ENCODE results near the gene PARD6B. TPM values are rescaled to one million over a fixed set of nuclear protein-coding genes. Genes with fewer than 3 reads are reported as not detected.
"Not testable (repeated sequence)": the region's sequence is repeated elsewhere in the genome, so short reads cannot be mapped to it uniquely, and the experiment has no call there.

The PARD6B gene
- total RNA-seq, 1 donor from 2014 or later, result 6.0 TPM

- no peak for DNase-seq
- Mint-ChIP-seq H3K27ac (no peak overlapping the region), H3K4me1 (peaks cover 6% of the 10 kb centered on the region), H3K36me3 (ENCODE audit: low read depth) (no peaks in the 10 kb centered on the region), H3K9me3 (no peaks in the 10 kb centered on the region), H3K27me3 (peaks cover 39% of the 10 kb centered on the region), H3K4me3 (no peak overlapping the region)
- intact Hi-C loops (cut with micrococcal nuclease), result loop anchor here (10.0 kb wide), 1 partner anchor 620 kb away; no protein-coding TSS in a partner anchor
These were observed 36.8 kb upstream of the PARD6B start for GRCh38 chr20:50694379-50695134.

GRCh38 chr20:50695135-50695872, 36.1 kb upstream of the PARD6B start:
- Mint-ChIP-seq H3K27ac (no peak overlapping the region), H3K9me3 (no peaks in the 10 kb centered on the region), H3K4me3 (no peak overlapping the region), H3K4me1 (peaks cover 6% of the 10 kb centered on the region), H3K36me3 (ENCODE audit: low read depth) (no peaks in the 10 kb centered on the region), H3K27me3 (peaks cover 31% of the 10 kb centered on the region)
- no peak for DNase-seq
- intact Hi-C loops (cut with micrococcal nuclease), result loop anchor here (10.0 kb wide), 1 partner anchor 619 kb away; no protein-coding TSS in a partner anchor

GRCh38 chr20:50698255-50698654, 33.1 kb upstream of the PARD6B start:
- not testable (repeated sequence) for H3K4me1 Mint-ChIP-seq; H3K4me3 Mint-ChIP-seq; H3K27me3 Mint-ChIP-seq; H3K9me3 Mint-ChIP-seq; DNase-seq; H3K27ac Mint-ChIP-seq; H3K36me3 Mint-ChIP-seq (ENCODE audit: low read depth)
- intact Hi-C loops (cut with micrococcal nuclease), result loop anchor here (10.0 kb wide), 1 partner anchor 617 kb away; no protein-coding TSS in a partner anchor

GRCh38 chr20:50699688-50700087, 31.7 kb upstream of the PARD6B start:
- DNase-seq, result no peak
- no peaks in the 10 kb centered on the region for H3K4me1 Mint-ChIP-seq
- intact Hi-C loops (cut with micrococcal nuclease), result loop anchor here (10.0 kb wide), 1 partner anchor 615 kb away; no protein-coding TSS in a partner anchor
- H3K9me3 Mint-ChIP-seq, result no peaks in the 10 kb centered on the region
- peaks cover 4% of the 10 kb centered on the region for H3K27me3 Mint-ChIP-seq
- H3K27ac Mint-ChIP-seq, result no peak overlapping the region
- H3K4me3 Mint-ChIP-seq, result no peak overlapping the region
- H3K36me3 Mint-ChIP-seq (ENCODE audit: low read depth), result no peaks in the 10 kb centered on the region

- no peaks in the 10 kb centered on the region for H3K4me1 Mint-ChIP-seq
- intact Hi-C loops (cut with micrococcal nuclease), result no loop called here
- DNase-seq, result no peak
- no peak overlapping the region for H3K4me3 Mint-ChIP-seq
- H3K27ac Mint-ChIP-seq, result no peak overlapping the region
- H3K27me3 Mint-ChIP-seq, result peaks cover 2% of the 10 kb centered on the region
- H3K36me3 Mint-ChIP-seq (ENCODE audit: low read depth), result no peaks in the 10 kb centered on the region
- H3K9me3 Mint-ChIP-seq, result no peaks in the 10 kb centered on the region
These were observed 30.1 kb upstream of the PARD6B start for GRCh38 chr20:50701041-50701963.

GRCh38 chr20:50703651-50704438, 27.5 kb upstream of the PARD6B start:
- H3K27ac Mint-ChIP-seq; H3K27me3 Mint-ChIP-seq; H3K36me3 Mint-ChIP-seq (ENCODE audit: low read depth); H3K4me1 Mint-ChIP-seq; H3K4me3 Mint-ChIP-seq; DNase-seq; intact Hi-C loops (cut with micrococcal nuclease); H3K9me3 Mint-ChIP-seq: not testable (repeated sequence)

GRCh38 chr20:50704514-50704913, 26.9 kb upstream of the PARD6B start:
- H3K9me3 Mint-ChIP-seq, result no peaks in the 10 kb centered on the region
- no peak overlapping the region for H3K27ac Mint-ChIP-seq
- H3K4me3 Mint-ChIP-seq, result no peak overlapping the region
- no peaks in the 10 kb centered on the region for H3K36me3 Mint-ChIP-seq (ENCODE audit: low read depth)
- no peaks in the 10 kb centered on the region for H3K4me1 Mint-ChIP-seq
- no peak for DNase-seq
- intact Hi-C loops (cut with micrococcal nuclease), result no loop called here
- peaks cover 4% of the 10 kb centered on the region for H3K27me3 Mint-ChIP-seq

GRCh38 chr20:50704971-50705370, 26.4 kb upstream of the PARD6B start:
- Mint-ChIP-seq H3K4me3 (no peak overlapping the region), H3K27me3 (peaks cover 4% of the 10 kb centered on the region), H3K9me3 (no peaks in the 10 kb centered on the region), H3K36me3 (ENCODE audit: low read depth) (no peaks in the 10 kb centered on the region), H3K4me1 (no peaks in the 10 kb centered on the region), H3K27ac (no peak overlapping the region)
- DNase-seq, result no peak
- intact Hi-C loops (cut with micrococcal nuclease), result no loop called here

GRCh38 chr20:50708845-50709635, 22.3 kb upstream of the PARD6B start:
- Mint-ChIP-seq H3K27ac (no peak overlapping the region), H3K36me3 (ENCODE audit: low read depth) (no peaks in the 10 kb centered on the region), H3K27me3 (peaks cover 25% of the 10 kb centered on the region), H3K9me3 (no peaks in the 10 kb centered on the region), H3K4me3 (no peak overlapping the region), H3K4me1 (no peaks in the 10 kb centered on the region)
- intact Hi-C loops (cut with micrococcal nuclease), result no loop called here
- DNase-seq, result no peak

GRCh38 chr20:50709636-50709973, 21.8 kb upstream of the PARD6B start:
- no peaks in the 10 kb centered on the region for H3K4me1 Mint-ChIP-seq
- no peaks in the 10 kb centered on the region for H3K36me3 Mint-ChIP-seq (ENCODE audit: low read depth)
- peaks cover 25% of the 10 kb centered on the region for H3K27me3 Mint-ChIP-seq
- intact Hi-C loops (cut with micrococcal nuclease), result no loop called here
- no peaks in the 10 kb centered on the region for H3K9me3 Mint-ChIP-seq
- no peak for DNase-seq
- H3K4me3 Mint-ChIP-seq, result no peak overlapping the region
- no peak overlapping the region for H3K27ac Mint-ChIP-seq

GRCh38 chr20:50710492-50711063, 20.8 kb upstream of the PARD6B start:
- Mint-ChIP-seq H3K4me1 (no peaks in the 10 kb centered on the region), H3K27ac (no peak overlapping the region), H3K4me3 (no peak overlapping the region), H3K9me3 (no peaks in the 10 kb centered on the region), H3K27me3 (peaks cover 29% of the 10 kb centered on the region), H3K36me3 (ENCODE audit: low read depth) (no peaks in the 10 kb centered on the region)
- intact Hi-C loops (cut with micrococcal nuclease), result no loop called here
- no peak for DNase-seq

- Mint-ChIP-seq H3K36me3 (ENCODE audit: low read depth) (no peaks in the 10 kb centered on the region), H3K9me3 (no peaks in the 10 kb centered on the region), H3K4me3 (no peak overlapping the region), H3K4me1 (no peaks in the 10 kb centered on the region), H3K27ac (no peak overlapping the region), H3K27me3 (peaks cover 29% of the 10 kb centered on the region)
- DNase-seq, result no peak
- intact Hi-C loops (cut with micrococcal nuclease), result no loop called here
These were observed 20.1 kb upstream of the PARD6B start for GRCh38 chr20:50711113-50711825.

Measured in activated CD4-positive, alpha-beta T cell treated with anti-CD3 and anti-CD28 coated beads, Interleukin-2, amount 10 ng/mL, durations not matched to agents 24 days and 14 days (primary cell).